Stomach (tissue), 9 donors: ENCODE data around the gene TM4SF4. TPM values are rescaled to one million over a fixed set of nuclear protein-coding genes. Genes with fewer than 3 reads are reported as not detected.

ENCODE experiments used
- DNase-seq, 2 donors: peaks; one replicate each; pipeline versions ENCODE4 v3.0.0 to v3.0.0-alpha.2; 2013 to 2019
- H3K27ac ChIP-seq, 5 donors: fragments of 200-600 bp in 4 of 5; sonication (generic) in 4 of 5; one replicate each; pipeline ENCODE4 v1.5.1; 2013 to 2019; ENCODE audit warnings: mild to moderate bottlenecking in 1 of 5, moderate library complexity in 1 of 5
- H3K27me3 ChIP-seq, 3 donors: fragments of 200-600 bp; sonication (generic); one replicate each; pipeline ENCODE4 v1.5.1; 2017 to 2019; ENCODE audit warnings: mixed run types in 1 of 3
- H3K36me3 ChIP-seq, 4 donors: fragments of 200-600 bp; sonication (generic); 1 replicate in 3 of 4; 2 replicates in 1 of 4; pipeline ENCODE4 v1.5.1; 2016 to 2019
- H3K4me1 ChIP-seq, 4 donors: fragments of 200-600 bp; sonication (generic); one replicate each; pipeline ENCODE4 v1.5.1; 2016 to 2019
- H3K4me3 ChIP-seq, 4 donors: fragments of 200-600 bp; sonication (generic) in 3 of 4; one replicate each; pipeline ENCODE4 v1.5.1; 2016 to 2019; ENCODE audit warnings: mild to moderate bottlenecking in 1 of 4
- H3K9me3 ChIP-seq, 4 donors: fragments of 200-600 bp; sonication (generic); one replicate each; pipeline ENCODE4 v1.5.1; 2016 to 2019
- CTCF ChIP-seq, 7 experiments: fragments of 450-650 bp in 4 of 7; fragments of 200-600 bp in 3 of 7; sonication (generic) in 3 of 7; IDR thresholded peaks; one replicate each; pipeline ENCODE4 v1.5.1; 2016 to 2019; ENCODE audit warnings: antibody characterized with exemption in 7 of 7, control low read depth in 2 of 7, mild to moderate bottlenecking in 1 of 7
- EP300 ChIP-seq: sonication (generic); formaldehyde crosslinking; IDR thresholded peaks from one replicate; pipeline ENCODE4 v1.6.1; 2017; ENCODE audit warnings: antibody characterized with exemption
- POLR2A ChIP-seq, 4 donors: fragments of 450-650 bp; IDR thresholded peaks; one replicate each; pipeline ENCODE4 v1.6.1; 2016; ENCODE audit warnings: antibody characterized with exemption in 4 of 4, control low read depth in 2 of 4, mild to moderate bottlenecking in 1 of 4, moderate library complexity in 1 of 4
- POLR2AphosphoS5 ChIP-seq, 3 donors: sonication (generic); formaldehyde crosslinking; IDR thresholded peaks; one replicate each; pipeline ENCODE4 v1.6.1; 2016; ENCODE audit warnings: antibody characterized with exemption in 3 of 3
- WGBS, 5 donors: extraction: QIAGEN DNeasy Blood & Tissue Kit in 3 of 5; methylation state at CpG; one replicate each; pipeline versions ENCODE4 v1.1.5 to v1.1.7; 2013 to 2018; 5-methylcytosine and 5-hydroxymethylcytosine counted together
- intact Hi-C: fragments of 100-400 bp; cut with DNase I; formaldehyde crosslinking; loops from one replicate; pipeline ENCODE4 v1.15.1; 2023; ENCODE audit warnings: low total_unique reads
- polyA plus RNA-seq, 3 donors: library from polyadenylated mRNA; stranded (reverse); fragments of 200-250 nt; gene quantifications; one replicate each; pipeline ENCODE4 v1.2.3, GENCODE V29; 2013
- total RNA-seq, 5 donors: library from RNA; depleted of rRNA; stranded (reverse); fragments of >200 nt; gene quantifications; one replicate each; pipeline versions ENCODE4 v1.1.0 to v1.2.3, GENCODE V29; 2014 to 2016
- donor health status: healthy with polysubstance abuse.
- donor health status: Bipolar disorder and iron deficiency.
- donor health status: healthy.

The TM4SF4 gene
- total and polyA plus RNA-seq, 8 donors: 1.4 to 40.8 (median 9.9) TPM; not detected in 1

GRCh38 chr3:149449182-149449581 is 25.3 kb upstream of the TM4SF4 start:
- Histone ChIP-seq H3K27me3 (no peaks in the 10 kb centered on the region), H3K4me1 (peaks cover 0 to 24% (median 3%) of the 10 kb centered on the region in 4 donors), H3K36me3 (no peaks in the 10 kb centered on the region), H3K9me3 (peaks cover 0 to 17% (median 6%) of the 10 kb centered on the region in 4 donors), H3K27ac (peak overlapping the region in 1 of 5 donors; percentile 16), H3K4me3 (no peak overlapping the region)
- no peak for DNase-seq
- intact Hi-C loops: no loop called here
- TF ChIP-seq CTCF (IDR thresholded peaks at IDR 0.05) (no peak), EP300 (no peak), POLR2A (IDR thresholded peaks at IDR 0.05) (no peak), POLR2AphosphoS5 (IDR thresholded peaks at IDR 0.05) (no peak)
- WGBS, 5 donors: 50 to 59% (median 54%) methylated on average over 3 of the region's 3 CpGs

GRCh38 chr3:149449799-149450198 is 24.7 kb upstream of the TM4SF4 start:
- DNase-seq: no peak
- Histone ChIP-seq H3K27me3 (no peaks in the 10 kb centered on the region), H3K9me3 (peaks cover 0 to 17% (median 6%) of the 10 kb centered on the region in 4 donors), H3K4me3 (no peak overlapping the region), H3K36me3 (no peaks in the 10 kb centered on the region), H3K27ac (peak overlapping the region in 1 of 5 donors; percentile 16), H3K4me1 (peaks cover 0 to 24% (median 3%) of the 10 kb centered on the region in 4 donors)
- TF ChIP-seq POLR2A (IDR thresholded peaks at IDR 0.05): no peak
- no peak for TF ChIP-seq EP300
- TF ChIP-seq POLR2AphosphoS5 (IDR thresholded peaks at IDR 0.05): no peak
- TF ChIP-seq CTCF (IDR thresholded peaks at IDR 0.05): no peak
- intact Hi-C loops: no loop called here
- WGBS, 5 donors: 35 to 47% (median 41%) methylated on average over 4 of the region's 4 CpGs

GRCh38 chr3:149450281-149450680 is 24.2 kb upstream of the TM4SF4 start:
- H3K27me3 ChIP-seq: no peaks in the 10 kb centered on the region

GRCh38 chr3:149452036-149452435 is 22.5 kb upstream of the TM4SF4 start:
- H3K4me1 ChIP-seq: peaks cover 0 to 24% (median 3%) of the 10 kb centered on the region in 4 donors
- TF ChIP-seq EP300 (no peak), POLR2AphosphoS5 (IDR thresholded peaks at IDR 0.05) (no peak), POLR2A (IDR thresholded peaks at IDR 0.05) (no peak), CTCF (IDR thresholded peaks at IDR 0.05) (no peak)
- H3K36me3 ChIP-seq: no peaks in the 10 kb centered on the region
- WGBS, 5 donors: 80 to 93% (median 89%) methylated on average over 3 of the region's 3 CpGs
- no peaks in the 10 kb centered on the region for H3K27me3 ChIP-seq
- no peak overlapping the region for H3K27ac ChIP-seq
- no peak overlapping the region for H3K4me3 ChIP-seq
- H3K9me3 ChIP-seq: peaks cover 0 to 17% (median 6%) of the 10 kb centered on the region in 4 donors
- DNase-seq: no peak
- intact Hi-C loops: no loop called here

More at GRCh38 chr3:149450281-149450680, 24.2 kb upstream of the TM4SF4 start:
- H3K9me3 ChIP-seq: peaks cover 0 to 17% (median 6%) of the 10 kb centered on the region in 4 donors
- no peaks in the 10 kb centered on the region for H3K36me3 ChIP-seq
- DNase-seq: no peak
- H3K4me1 ChIP-seq: peaks cover 0 to 24% (median 3%) of the 10 kb centered on the region in 4 donors
- no peak overlapping the region for H3K27ac ChIP-seq
- 79 to 92% (median 87%) methylated on average over 2 of the region's 2 CpGs for WGBS, 5 donors
- no peak overlapping the region for H3K4me3 ChIP-seq
- no peak for TF ChIP-seq EP300
- TF ChIP-seq CTCF (IDR thresholded peaks at IDR 0.05): no peak
- no peak for TF ChIP-seq POLR2A (IDR thresholded peaks at IDR 0.05)
- no peak for TF ChIP-seq POLR2AphosphoS5 (IDR thresholded peaks at IDR 0.05)
- intact Hi-C loops: no loop called here
